ENCODE data around the gene ATXN7L2.
"Not testable (repeated sequence)": the region's sequence is repeated elsewhere in the genome, so short reads cannot be mapped to it uniquely, and the experiment has no call there.

GRCh38 chr1:109473284-109474057 lies 10.2 kb upstream of the ATXN7L2 start:
- not testable (repeated sequence) for TF ChIP-seq REST, JUND, RAD21 (IDR thresholded peaks at IDR 0.05)

All from liver (tissue), 2 donors.